Mesothelial cell of epicardium (in vitro differentiated cells): ENCODE measurements around the gene CHMP4A. TPM values are rescaled to one million over a fixed set of nuclear protein-coding genes. Genes with fewer than 3 reads are reported as not detected.
A peak's percentile ranks its signal among the peaks of the same experiment; 100 is the strongest.

Experiments used
- DNase-seq, 2 experiments: peaks; one replicate each; pipeline ENCODE4 v3.0.0; 2021; ENCODE audit warnings: low spot score in 2 of 2; ENCODE audit not compliant: unreplicated experiment in 2 of 2
- H3K27ac Mint-ChIP-seq: 2 replicates; pipeline ENCODE4 v1.8.0; 2021; ENCODE audit warnings: mixed read lengths
- H3K27me3 Mint-ChIP-seq: 2 replicates; pipeline ENCODE4 v1.8.0; 2021; ENCODE audit warnings: low read depth, mixed read lengths
- H3K36me3 Mint-ChIP-seq: 2 replicates; pipeline ENCODE4 v1.8.0; 2021; ENCODE audit warnings: mixed read lengths
- H3K4me1 Mint-ChIP-seq: 2 replicates; pipeline ENCODE4 v1.8.0; 2021; ENCODE audit warnings: mixed read lengths
- H3K4me3 Mint-ChIP-seq: 2 replicates; pipeline ENCODE4 v1.8.0; 2021; ENCODE audit warnings: mild to moderate bottlenecking, moderate library complexity, mixed read lengths
- H3K9me3 Mint-ChIP-seq: 2 replicates; pipeline ENCODE4 v1.8.0; 2021; ENCODE audit warnings: mixed read lengths
- CTCF ChIP-seq: fragments of 200-600 bp; sonication (generic); IDR thresholded peaks from one replicate; pipeline ENCODE4 v1.5.0; 2021; ENCODE audit warnings: antibody characterized with exemption; ENCODE audit not compliant: unreplicated experiment
- total RNA-seq: library from RNA; stranded (reverse); gene quantifications from 3 replicates; pipeline ENCODE4 v1.2.1, GENCODE V29; 2021

The CHMP4A gene
- total RNA-seq, 1 donor from 2014 or later, result 48.0 TPM

- H3K27ac Mint-ChIP-seq, result peak within 1 kb of the TSS; percentile 99
- H3K9me3 Mint-ChIP-seq, result no peaks in the 10 kb centered on the region
- H3K4me3 Mint-ChIP-seq, result peak within 1 kb of the TSS; percentile 91
- peak; percentile 42 to 74 for DNase-seq
- peaks cover 35% of the 10 kb centered on the region for H3K4me1 Mint-ChIP-seq
- no peaks in the 10 kb centered on the region for H3K27me3 Mint-ChIP-seq
- TF ChIP-seq CTCF, result no peak
- peaks cover 8% of the 10 kb centered on the region for H3K36me3 Mint-ChIP-seq
These were observed 2.4 kb upstream of the CHMP4A start, which contains the start of gene MDP1 for GRCh38 chr14:24215495-24216344. TSS of gene MDP1 (minus strand) at chr14:24216066. CDS start at chr14:24215955, 111 bp downstream.

GRCh38 chr14:24213866-24214662 lies 776 bp upstream of the CHMP4A start:
- no peak for TF ChIP-seq CTCF
- Mint-ChIP-seq H3K36me3 (peaks cover 16% of the 10 kb centered on the region), H3K4me1 (peaks cover 35% of the 10 kb centered on the region), H3K27ac (peak overlapping the region; percentile 99), H3K9me3 (no peaks in the 10 kb centered on the region), H3K27me3 (no peaks in the 10 kb centered on the region), H3K4me3 (peak overlapping the region; percentile 78)
- DNase-seq, result no peak

- Mint-ChIP-seq H3K4me3 (peak overlapping the region; percentile 78), H3K36me3 (peaks cover 27% of the 10 kb centered on the region), H3K4me1 (peaks cover 34% of the 10 kb centered on the region), H3K9me3 (no peaks in the 10 kb centered on the region), H3K27ac (peak overlapping the region; percentile 56), H3K27me3 (no peaks in the 10 kb centered on the region)
- TF ChIP-seq CTCF, result no peak
- DNase-seq, result no peak
These were observed 2.0 kb downstream of the CHMP4A start for GRCh38 chr14:24211311-24211710.

- no peak for DNase-seq
- Mint-ChIP-seq H3K27ac (no peak overlapping the region), H3K36me3 (peaks cover 53% of the 10 kb centered on the region), H3K4me1 (peaks cover 7% of the 10 kb centered on the region), H3K9me3 (peaks cover 6% of the 10 kb centered on the region), H3K27me3 (no peaks in the 10 kb centered on the region), H3K4me3 (no peak overlapping the region)
- TF ChIP-seq CTCF, result no peak
These were observed 5.7 kb downstream of the CHMP4A start for GRCh38 chr14:24207625-24208024.

- Mint-ChIP-seq H3K4me1 (peaks cover 5% of the 10 kb centered on the region), H3K27me3 (no peaks in the 10 kb centered on the region), H3K9me3 (peaks cover 9% of the 10 kb centered on the region), H3K4me3 (no peak overlapping the region), H3K36me3 (peaks cover 58% of the 10 kb centered on the region), H3K27ac (no peak overlapping the region)
- TF ChIP-seq CTCF, result no peak
- no peak for DNase-seq
These were observed 6.2 kb downstream of the CHMP4A start for GRCh38 chr14:24207104-24207551.
